Measurements from ENCODE around the gene UGT1A8. TPM values are rescaled to one million over a fixed set of nuclear protein-coding genes. Genes with fewer than 3 reads are reported as not detected.
"Not testable (repeated sequence)": the region's sequence is repeated elsewhere in the genome, so short reads cannot be mapped to it uniquely, and the experiment has no call there.

UGT1A8 gene
- total RNA-seq, 1 donor from 2014 or later: not detected

DNA sequence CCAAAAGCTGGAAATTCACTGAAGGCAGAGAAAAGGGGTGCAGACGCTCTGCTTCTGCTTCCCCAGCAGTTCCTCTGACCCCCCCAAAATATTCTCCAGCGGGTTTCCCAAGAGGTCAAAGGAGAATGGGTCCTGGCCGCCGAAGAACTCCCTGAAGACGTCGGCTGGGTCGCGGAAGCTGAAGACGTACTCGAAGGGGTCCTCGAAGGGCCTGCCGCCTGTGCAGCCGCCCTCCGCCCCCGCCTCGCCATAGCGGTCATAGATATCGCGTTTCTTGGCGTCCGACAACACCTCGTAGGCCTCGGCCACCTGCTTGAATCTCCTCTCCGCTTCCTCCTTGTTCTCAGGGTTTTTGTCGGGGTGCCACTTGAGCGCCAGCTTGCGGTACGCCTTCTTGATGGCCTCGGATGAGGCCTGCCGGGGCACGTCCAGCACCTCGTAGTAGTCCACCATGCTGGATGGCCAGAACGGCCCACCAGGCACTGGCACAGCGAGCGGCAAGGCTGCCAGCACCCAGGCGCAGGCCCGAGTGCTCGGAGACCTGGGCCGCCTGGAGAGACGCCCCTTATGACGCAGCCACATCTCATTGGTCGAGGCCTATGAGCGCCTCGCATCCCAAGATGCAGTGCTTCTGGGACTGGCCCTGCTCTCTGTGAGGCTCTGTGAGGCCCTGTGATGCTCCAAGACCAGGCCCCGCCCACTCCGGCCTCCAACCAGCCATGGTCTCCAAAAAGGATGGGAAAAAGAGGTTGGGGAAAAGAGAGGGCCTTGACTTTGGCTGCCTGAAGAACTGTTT, 126.2 kb downstream of the UGT1A8 start:
- TF ChIP-seq, protein P1, sequence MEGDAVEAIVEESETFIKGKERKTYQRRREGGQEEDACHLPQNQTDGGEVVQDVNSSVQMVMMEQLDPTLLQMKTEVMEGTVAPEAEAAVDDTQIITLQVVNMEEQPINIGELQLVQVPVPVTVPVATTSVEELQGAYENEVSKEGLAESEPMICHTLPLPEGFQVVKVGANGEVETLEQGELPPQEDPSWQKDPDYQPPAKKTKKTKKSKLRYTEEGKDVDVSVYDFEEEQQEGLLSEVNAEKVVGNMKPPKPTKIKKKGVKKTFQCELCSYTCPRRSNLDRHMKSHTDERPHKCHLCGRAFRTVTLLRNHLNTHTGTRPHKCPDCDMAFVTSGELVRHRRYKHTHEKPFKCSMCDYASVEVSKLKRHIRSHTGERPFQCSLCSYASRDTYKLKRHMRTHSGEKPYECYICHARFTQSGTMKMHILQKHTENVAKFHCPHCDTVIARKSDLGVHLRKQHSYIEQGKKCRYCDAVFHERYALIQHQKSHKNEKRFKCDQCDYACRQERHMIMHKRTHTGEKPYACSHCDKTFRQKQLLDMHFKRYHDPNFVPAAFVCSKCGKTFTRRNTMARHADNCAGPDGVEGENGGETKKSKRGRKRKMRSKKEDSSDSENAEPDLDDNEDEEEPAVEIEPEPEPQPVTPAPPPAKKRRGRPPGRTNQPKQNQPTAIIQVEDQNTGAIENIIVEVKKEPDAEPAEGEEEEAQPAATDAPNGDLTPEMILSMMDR (IDR thresholded peaks at IDR 0.05): no peak
- no peak overlapping the region for H3K27ac ChIP-seq
- ATAC-seq (no peak), DNase-seq (no peak)
- no peaks in the 10 kb centered on the region for H3K4me1 ChIP-seq
- H3K4me3 ChIP-seq: no peak overlapping the region
- H3K36me3 ChIP-seq: no peaks in the 10 kb centered on the region
- intact Hi-C loops (cut with DNase I): no loop called here
- H3K27me3 ChIP-seq: no peaks in the 10 kb centered on the region
- H3K9me3 ChIP-seq: no peaks in the 10 kb centered on the region

DNA sequence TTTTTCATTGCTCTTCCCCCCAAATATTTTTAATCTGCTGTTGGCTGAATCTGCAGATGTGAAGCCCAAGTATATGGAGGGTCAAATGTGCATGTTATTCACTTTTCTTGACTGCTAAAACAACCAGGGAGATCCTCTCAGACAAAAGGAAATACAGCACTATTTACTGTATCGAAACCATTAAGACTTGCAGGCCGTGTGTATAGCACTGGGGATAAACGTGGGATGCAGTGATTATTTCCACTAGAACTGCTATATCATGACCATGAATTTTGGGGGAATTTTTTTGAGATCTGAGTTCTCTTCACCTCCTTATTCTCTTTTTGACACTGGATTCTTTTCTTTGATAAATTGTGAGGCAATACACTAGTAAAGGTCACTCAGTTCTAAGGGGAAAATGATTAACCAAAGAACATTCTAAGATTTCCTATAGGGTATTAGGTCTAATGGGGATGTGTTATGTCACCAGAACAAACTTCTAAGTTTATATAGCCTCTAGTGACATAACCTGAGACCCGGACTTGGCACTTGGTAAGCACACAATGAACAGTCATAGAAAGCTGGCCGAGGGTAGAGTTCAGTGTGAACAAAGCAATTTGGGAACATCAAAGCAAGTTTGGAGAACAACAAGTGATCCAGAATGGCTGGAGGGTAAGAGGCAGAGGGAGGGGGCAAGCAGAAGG, 127.8 kb downstream of the UGT1A8 start:
- H3K9me3 ChIP-seq: no peaks in the 10 kb centered on the region
- TF ChIP-seq, protein P1 (IDR thresholded peaks at IDR 0.05): no peak
- intact Hi-C loops (cut with DNase I): no loop called here
- no peaks in the 10 kb centered on the region for H3K4me1 ChIP-seq
- no peak overlapping the region for H3K27ac ChIP-seq
- no peak overlapping the region for H3K4me3 ChIP-seq
- no peaks in the 10 kb centered on the region for H3K36me3 ChIP-seq
- DNase-seq: no peak
- no peak for ATAC-seq
- no peaks in the 10 kb centered on the region for H3K27me3 ChIP-seq

DNA sequence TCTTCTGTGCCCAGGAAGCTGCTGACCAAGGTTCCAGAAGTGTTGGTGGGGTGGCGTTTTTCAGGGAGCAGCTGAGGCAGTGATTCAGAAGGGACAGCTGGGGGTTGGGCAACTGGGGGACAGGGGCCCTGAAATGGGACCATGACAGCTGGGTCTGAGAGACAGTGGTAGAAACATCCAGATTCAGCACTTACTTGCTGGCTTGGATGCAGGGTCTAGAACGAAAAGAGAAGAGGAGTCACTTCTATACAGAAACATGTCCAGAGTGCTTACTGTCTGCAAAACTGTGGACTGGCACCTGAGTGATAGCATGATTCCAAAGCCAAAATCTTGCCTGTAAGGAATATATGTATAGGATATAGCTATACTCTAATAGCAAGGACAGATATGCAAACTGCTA, 128.4 kb downstream of the UGT1A8 start:
- H3K36me3 ChIP-seq; ATAC-seq; H3K27me3 ChIP-seq; intact Hi-C loops (cut with DNase I); DNase-seq; H3K4me3 ChIP-seq; H3K4me1 ChIP-seq; H3K9me3 ChIP-seq; H3K27ac ChIP-seq: not testable (repeated sequence)

DNA sequence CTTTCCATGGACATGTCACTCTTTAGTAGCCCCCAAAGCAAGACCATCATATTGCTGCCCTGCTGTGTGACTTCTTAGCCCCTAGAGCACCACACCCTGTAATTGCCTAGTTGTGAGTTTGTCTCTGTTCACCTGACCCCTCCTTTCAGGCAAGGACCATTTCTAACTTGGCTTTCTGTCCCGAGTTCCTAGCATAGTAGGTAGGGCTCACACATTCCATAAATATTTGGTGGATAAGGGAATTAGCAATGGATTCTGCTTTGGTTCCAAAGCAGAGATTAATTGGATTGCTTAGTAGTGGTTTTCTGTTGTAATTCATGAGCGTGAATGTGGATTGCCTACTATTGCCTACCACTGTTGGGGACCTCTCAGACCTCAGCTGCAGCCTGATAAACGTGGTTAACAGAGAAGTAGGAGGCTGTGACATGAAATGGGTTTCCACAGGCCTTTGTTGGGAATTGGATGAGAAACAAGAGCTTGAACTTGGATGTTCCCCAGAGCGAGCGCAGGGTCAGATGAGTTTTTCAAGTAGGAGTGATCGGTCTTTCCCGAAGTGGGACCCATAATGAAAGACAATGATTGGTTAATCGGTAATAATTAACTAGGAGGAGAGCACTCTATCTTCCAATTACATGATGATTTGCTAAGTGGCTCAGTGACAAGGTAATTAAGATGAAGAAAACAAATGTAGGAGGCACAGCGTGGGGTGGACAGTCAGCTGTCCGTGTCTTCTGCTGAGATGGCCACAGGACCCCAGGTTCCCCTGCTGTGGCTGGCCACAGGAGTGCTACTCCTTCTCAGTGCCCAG, 129.2 kb downstream of the UGT1A8 start:
- intact Hi-C loops (cut with DNase I): no loop called here
- H3K4me1 ChIP-seq: no peaks in the 10 kb centered on the region
- H3K36me3 ChIP-seq: no peaks in the 10 kb centered on the region
- H3K27ac ChIP-seq: no peak overlapping the region
- ATAC-seq (peak; percentile 41), DNase-seq (no peak)
- no peak overlapping the region for H3K4me3 ChIP-seq
- H3K27me3 ChIP-seq: no peaks in the 10 kb centered on the region
- TF ChIP-seq, protein P1 (IDR thresholded peaks at IDR 0.05): no peak
- H3K9me3 ChIP-seq: no peaks in the 10 kb centered on the region

DNA sequence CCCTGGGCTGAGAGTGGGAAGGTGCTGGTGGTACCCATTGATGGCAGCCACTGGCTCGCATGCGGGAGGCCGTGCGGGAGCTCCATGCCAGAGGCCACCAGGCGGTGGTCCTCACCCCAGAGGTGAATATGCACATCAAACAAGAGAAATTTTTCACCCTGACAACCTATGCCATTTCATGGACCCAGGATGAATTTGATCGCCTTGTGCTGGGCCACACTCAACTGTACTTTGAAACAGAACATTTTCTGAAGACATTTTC, 129.8 kb downstream of the UGT1A8 start:
- TF ChIP-seq, protein P1 (IDR thresholded peaks at IDR 0.05): no peak
- H3K27me3 ChIP-seq: no peaks in the 10 kb centered on the region
- H3K4me1 ChIP-seq: no peaks in the 10 kb centered on the region
- no peaks in the 10 kb centered on the region for H3K36me3 ChIP-seq
- H3K27ac ChIP-seq: no peak overlapping the region
- peak; percentile 21 for ATAC-seq
- no peaks in the 10 kb centered on the region for H3K9me3 ChIP-seq
- intact Hi-C loops (cut with DNase I): no loop called here
- H3K4me3 ChIP-seq: no peak overlapping the region
- no peak for DNase-seq

DNA sequence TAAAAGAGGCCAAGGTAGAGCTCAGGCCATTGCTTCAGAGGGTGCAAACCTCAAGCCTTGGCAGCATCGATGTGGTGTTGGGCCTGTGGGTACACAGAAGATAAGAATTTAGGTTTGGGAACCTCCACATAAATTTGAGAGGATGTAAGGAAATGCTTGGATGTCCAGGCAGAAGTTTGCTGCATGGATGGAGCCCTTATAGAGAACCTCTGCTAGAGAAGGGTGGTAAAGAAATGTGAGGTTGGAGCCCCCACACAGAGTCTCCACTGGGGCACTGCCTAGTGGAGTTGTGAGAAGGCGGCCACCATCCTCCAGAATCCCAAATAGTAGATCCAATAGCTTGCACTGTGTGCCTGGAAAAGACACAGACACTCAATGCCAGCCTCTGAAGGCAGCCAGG, 133.3 kb downstream of the UGT1A8 start:
- not testable (repeated sequence) for DNase-seq, ATAC-seq

DNA sequence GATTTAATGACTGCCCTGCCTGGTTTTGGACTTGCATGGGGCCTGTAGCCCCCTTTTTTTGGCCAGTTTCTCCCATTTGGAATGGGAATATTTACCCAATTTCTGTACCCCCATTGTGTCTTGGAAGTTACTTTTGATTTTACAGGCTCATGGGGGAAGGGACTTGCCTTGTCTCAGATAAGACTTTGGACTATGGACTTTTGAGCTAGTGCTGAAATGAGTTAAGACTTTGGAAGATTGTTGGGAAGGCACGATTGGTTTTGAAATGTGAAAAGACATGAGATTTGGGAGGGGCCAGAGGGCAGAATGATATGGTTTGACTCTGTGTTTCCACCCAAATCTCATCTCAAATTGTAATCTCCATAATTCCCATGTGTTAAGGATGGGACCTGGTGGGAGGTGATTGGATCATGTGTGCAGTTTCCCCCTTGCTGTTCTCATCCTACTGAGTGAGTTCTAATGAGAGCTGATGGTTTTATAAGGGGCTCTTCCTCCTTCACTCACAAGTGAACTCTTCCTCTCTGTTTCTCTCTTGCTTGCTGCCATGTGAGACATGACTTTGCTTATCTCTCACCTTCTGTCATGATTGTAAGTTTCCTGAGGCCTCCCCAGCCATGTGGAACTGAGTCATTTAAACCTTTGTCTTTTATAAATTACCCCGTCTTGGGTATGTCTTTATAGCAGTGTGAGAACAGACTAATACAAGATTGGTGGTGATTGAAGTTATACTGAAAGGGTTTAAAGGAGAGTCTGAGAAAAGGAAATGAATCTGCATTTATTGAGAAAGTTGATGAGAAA, 134.0 kb downstream of the UGT1A8 start:
- H3K27ac ChIP-seq; H3K4me3 ChIP-seq; intact Hi-C loops (cut with DNase I); H3K36me3 ChIP-seq; H3K27me3 ChIP-seq; H3K4me1 ChIP-seq; DNase-seq; ATAC-seq; H3K9me3 ChIP-seq: not testable (repeated sequence)

More for the DNA sequence above, 133.3 kb downstream of the UGT1A8 start:
- H3K4me1 ChIP-seq; intact Hi-C loops (cut with DNase I); H3K36me3 ChIP-seq; H3K9me3 ChIP-seq; H3K4me3 ChIP-seq; H3K27ac ChIP-seq; H3K27me3 ChIP-seq: not testable (repeated sequence)

Data from upper lobe of right lung (tissue), 1 donor.